SK-N-SH (cell line): ENCODE data around the gene LPO. TPM values are rescaled to one million over a fixed set of nuclear protein-coding genes. Genes with fewer than 3 reads are reported as not detected.

Experiments
- CTCF ChIA-PET: fragments of 300-600, 350-600 bp; formaldehyde crosslinking; extraction: SDS; loops from one replicate; lab custom pipeline; 2021; lab: Yijun Ruan, JAX
- POLR2A ChIA-PET: fragments of 350-600 bp; sonication (Branson Sonifier 250); formaldehyde crosslinking; extraction: SDS; loops from one replicate; lab custom pipeline; 2020; ENCODE audit warnings: antibody characterized with exemption, inconsistent platforms; lab: Yijun Ruan, JAX
- DNase-seq: peaks from one replicate; pipeline ENCODE4 v3.0.0; 2012
- H2AFZ ChIP-seq: fragments of 200-600 bp; sonication (generic); 2 replicates; pipeline ENCODE4 v1.8.1; 2016; ENCODE audit warnings: antibody characterized with exemption, mild to moderate bottlenecking, low read depth
- H3F3A ChIP-seq: fragments of 200-600 bp; sonication (generic); replicated peaks from 2 replicates; pipeline ENCODE3; 2016; ENCODE audit warnings: antibody characterized with exemption, mild to moderate bottlenecking; ENCODE audit not compliant: insufficient read depth
- H3K27ac ChIP-seq, 2 experiments: fragments of 200-500 bp in 1 of 2; fragments of 200-600 bp in 1 of 2; sonication (Bioruptor generic) in 1 of 2; sonication (generic), shearing (Covaris generic) in 1 of 2; 2 replicates each; pipeline versions ENCODE4 v1.5.1 to v1.6.1; 2014 to 2016; ENCODE audit warnings: low read depth in 2 of 2, inconsistent platforms in 1 of 2, low read length in 1 of 2, mild to moderate bottlenecking in 1 of 2, mixed read lengths in 1 of 2
- H3K27me3 ChIP-seq: fragments of 200-600 bp; sonication (generic), shearing (Covaris generic); 2 replicates; pipeline ENCODE4 v1.6.1; 2016; ENCODE audit warnings: mixed run types; ENCODE audit not compliant: insufficient read depth
- H3K36me3 ChIP-seq, 2 experiments: fragments of 200-500 bp in 1 of 2; fragments of 200-600 bp in 1 of 2; sonication (Bioruptor generic) in 1 of 2; sonication (generic) in 1 of 2; replicated peaks in 1 of 2; 2 replicates each; pipeline versions ENCODE3 to v1.5.1; 2014 to 2016; ENCODE audit warnings: low read length in 1 of 2, mild to moderate bottlenecking in 1 of 2; ENCODE audit not compliant: insufficient read depth in 2 of 2, control insufficient read depth in 1 of 2
- H3K4me1 ChIP-seq, 2 experiments: fragments of 200-500 bp in 1 of 2; fragments of 200-600 bp in 1 of 2; sonication (Bioruptor generic) in 1 of 2; sonication (generic), shearing (Covaris generic) in 1 of 2; 2 replicates each; pipeline versions ENCODE4 v1.5.1 to v1.6.1; 2014 to 2016; ENCODE audit warnings: low read depth in 1 of 2, low read length in 1 of 2, mixed run types in 1 of 2; ENCODE audit not compliant: insufficient read depth in 2 of 2, control insufficient read depth in 1 of 2
- H3K4me2 ChIP-seq: fragments of 200-600 bp; sonication (generic), shearing (Covaris generic); 2 replicates; pipeline ENCODE4 v1.6.1; 2017; ENCODE audit warnings: mixed run types
- H3K4me3 ChIP-seq, 2 experiments: fragments of 200-500 bp in 1 of 2; fragments of 200-600 bp in 1 of 2; sonication (Bioruptor generic) in 1 of 2; sonication (generic), shearing (Covaris generic) in 1 of 2; 2 replicates each; pipeline versions ENCODE4 v1.5.1 to v1.8.1; 2014 to 2016; ENCODE audit warnings: low read depth in 2 of 2, inconsistent platforms in 1 of 2, low read length in 1 of 2, mild to moderate bottlenecking in 1 of 2, mixed read lengths in 1 of 2, moderate library complexity in 1 of 2
- H3K79me2 ChIP-seq: fragments of 200-600 bp; sonication (generic); 2 replicates; pipeline ENCODE4 v1.8.1; 2017; ENCODE audit warnings: mild to moderate bottlenecking; ENCODE audit not compliant: insufficient read depth
- H3K9ac ChIP-seq: fragments of 200-600 bp; sonication (generic); 2 replicates; pipeline ENCODE4 v1.6.1; 2017; ENCODE audit warnings: mixed run types
- H3K9me2 ChIP-seq: fragments of 200-600 bp; sonication (generic); 2 replicates; pipeline ENCODE4 v1.6.1; 2017; ENCODE audit warnings: mixed run types
- H3K9me3 ChIP-seq: fragments of 200-600 bp; sonication (generic); 2 replicates; pipeline ENCODE4 v1.6.1; 2017; ENCODE audit warnings: mixed run types, mild to moderate bottlenecking, moderate library complexity
- H4K20me1 ChIP-seq: fragments of 200-600 bp; sonication (generic); 2 replicates; pipeline ENCODE4 v1.6.1; 2017; ENCODE audit warnings: mild to moderate bottlenecking, mixed run types; ENCODE audit not compliant: insufficient read depth
- EP300 ChIP-seq, 2 experiments: IDR thresholded peaks; 2 replicates each; pipeline versions ENCODE4 v1.4.0 to v1.6.1; 2012; ENCODE audit warnings: borderline replicate concordance in 1 of 2, low read depth in 1 of 2, low read length in 1 of 2
- EZH2phosphoT487 ChIP-seq: fragments of 200-600 bp; sonication (generic); IDR thresholded peaks from 2 replicates; pipeline ENCODE4 v1.6.1; 2017; ENCODE audit warnings: low read depth, mixed run types, mild to moderate bottlenecking, antibody characterized with exemption, moderate library complexity, borderline replicate concordance
- FOSL2 ChIP-seq: IDR thresholded peaks from 2 replicates; pipeline ENCODE4 v1.4.0; 2012; ENCODE audit warnings: low read depth, mild to moderate bottlenecking, moderate library complexity, borderline replicate concordance
- MAX ChIP-seq: IDR thresholded peaks from 2 replicates; pipeline ENCODE4 v1.4.0; 2012; ENCODE audit warnings: low read depth
- NRF1 ChIP-seq: IDR thresholded peaks from 2 replicates; pipeline ENCODE4 v1.6.1; 2012; ENCODE audit warnings: low read depth, mild to moderate bottlenecking, low read length
- RCOR1 ChIP-seq: fragments of 150-350 bp; IDR thresholded peaks from 2 replicates; pipeline ENCODE4 v1.6.1; 2017; ENCODE audit warnings: antibody characterized with exemption, low read length
- REST ChIP-seq: IDR thresholded peaks from 2 replicates; pipeline ENCODE4 v1.6.1; 2012; ENCODE audit warnings: mild to moderate bottlenecking, low read depth, low read length, moderate library complexity
- RFX5 ChIP-seq: IDR thresholded peaks from 2 replicates; pipeline ENCODE4 v1.6.1; 2012; ENCODE audit warnings: mild to moderate bottlenecking, improper control_type of control experiment, low read length
- SIN3A ChIP-seq: IDR thresholded peaks from 2 replicates; pipeline ENCODE4 v1.6.1; 2012; ENCODE audit warnings: low read depth, mild to moderate bottlenecking, low read length, moderate library complexity, borderline replicate concordance
- SMC3 ChIP-seq: IDR thresholded peaks from 2 replicates; pipeline ENCODE4 v1.6.1; 2012; ENCODE audit warnings: low read depth, low read length, improper control_type of control experiment
- TEAD4 ChIP-seq: IDR thresholded peaks from 2 replicates; pipeline ENCODE4 v1.4.0; 2012; ENCODE audit warnings: mild to moderate bottlenecking, borderline replicate concordance; ENCODE audit not compliant: insufficient read depth
- YY1 ChIP-seq: IDR thresholded peaks from 2 replicates; pipeline ENCODE4 v1.4.0; 2012; ENCODE audit warnings: low read depth, mild to moderate bottlenecking
- WGBS: methylation state at CpG from one replicate; pipeline ENCODE4 v1.1.6; 2017; ENCODE audit warnings: low lambda C conversion rate; 5-methylcytosine and 5-hydroxymethylcytosine counted together
- polyA plus RNA-seq, 3 experiments: library from polyadenylated mRNA; depleted of rRNA; stranded (reverse); fragments of >200 nt; gene quantifications; 2 replicates each; pipeline ENCODE4 v1.2.3, GENCODE V29; 2012

Gene LPO
- polyA plus RNA-seq, 1 of the 3 experiments (the other 2 are of a cell fraction) = not detected

- 14% methylated on average over 1 of the region's 1 CpG for WGBS
- H3K9me3 ChIP-seq = no peaks in the 10 kb centered on the region
- no peak overlapping the region for H3K9ac ChIP-seq
- H3K27me3 ChIP-seq = peaks cover 40% of the 10 kb centered on the region; the same call in 1 of the 2 replicates
- no peak overlapping the region for H3K4me2 ChIP-seq
- H3K27ac ChIP-seq = no peak overlapping the region
- DNase-seq = no peak
- CTCF ChIA-PET = interaction anchor here (1.2 to 1.3 kb wide), 3 partner anchors 10 to 124 kb away, joined by 4 to 5 read pairs (median 4); partner anchors contain the start of gene RNF43
- no peaks in the 10 kb centered on the region for H4K20me1 ChIP-seq
- TF ChIP-seq RCOR1 (no peak), MAX (no peak), EP300 (IDR thresholded peaks at IDR 0.05; ENCODE audit: borderline replicate concordance in 1 of 2, low read depth in 1 of 2, low read length in 1 of 2) (no peak)
- no peak overlapping the region for H2AFZ ChIP-seq
- POLR2A ChIA-PET = no interaction called here
- H3K79me2 ChIP-seq = no peaks in the 10 kb centered on the region
- no peaks in the 10 kb centered on the region for H3K4me1 ChIP-seq
- H3K9me2 ChIP-seq = no peaks in the 10 kb centered on the region
- no peaks in the 10 kb centered on the region for H3F3A ChIP-seq
- H3K36me3 ChIP-seq = peaks cover 0 to 2% of the 10 kb centered on the region in 2 experiments
- no peak overlapping the region for H3K4me3 ChIP-seq
These were observed 55.6 kb downstream of the LPO start for GRCh38 chr17:58294034-58294433.

DNA sequence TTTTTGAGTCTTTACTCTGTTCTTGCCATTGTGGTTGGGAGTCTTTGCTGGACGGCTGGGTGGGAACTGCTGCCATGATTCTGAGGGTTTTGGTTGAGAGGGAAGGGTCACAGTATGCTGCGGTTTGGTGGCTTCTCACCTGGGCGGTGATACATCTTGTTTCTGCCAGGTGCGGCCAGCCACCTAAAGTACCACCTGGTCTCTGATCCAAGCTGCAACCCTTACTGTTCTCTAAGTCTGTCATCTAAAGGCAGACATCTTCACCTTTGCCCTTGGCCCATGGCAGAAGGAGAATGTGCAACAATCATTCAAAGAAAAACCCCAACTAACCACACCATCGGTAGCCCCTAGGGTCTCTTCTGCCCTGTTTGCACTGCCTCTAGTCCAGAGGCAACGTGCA, 62.0 kb downstream of the LPO start:
- no peak overlapping the region for H3K4me2 ChIP-seq
- DNase-seq = no peak
- no peaks in the 10 kb centered on the region for H3K79me2 ChIP-seq
- no peak for TF ChIP-seq SIN3A
- no peak for TF ChIP-seq FOSL2
- no peak for TF ChIP-seq NRF1
- TF ChIP-seq REST = no peak
- no peak for TF ChIP-seq EZH2phosphoT487
- no peak for TF ChIP-seq EP300 (IDR thresholded peaks at IDR 0.05; ENCODE audit: borderline replicate concordance in 1 of 2, low read depth in 1 of 2, low read length in 1 of 2)
- TF ChIP-seq YY1 = no peak
- TF ChIP-seq SMC3 = no peak
- TF ChIP-seq RCOR1 = no peak
- no peak for TF ChIP-seq TEAD4
- no peak for TF ChIP-seq RFX5
- no peak overlapping the region for H3K27ac ChIP-seq
- no peaks in the 10 kb centered on the region for H3F3A ChIP-seq
- H3K36me3 ChIP-seq = peaks cover 0 to 2% of the 10 kb centered on the region in 2 experiments
- 45% methylated on average over 6 of the region's 6 CpGs for WGBS
- ChIA-PET POLR2A (no interaction called here), CTCF (interaction anchor here (0.9 kb wide), 1 partner anchor 117 kb away, joined by 5 read pairs; the partner anchor contains the start of gene RNF43)
- H3K9ac ChIP-seq = no peak overlapping the region
- no peaks in the 10 kb centered on the region for H4K20me1 ChIP-seq
- no peak overlapping the region for H3K4me3 ChIP-seq
- no peaks in the 10 kb centered on the region for H3K9me3 ChIP-seq
- no peaks in the 10 kb centered on the region for H3K9me2 ChIP-seq
- peaks cover 0 to 3% of the 10 kb centered on the region in 2 experiments; a peak in 1 of 4 replicates for H3K4me1 ChIP-seq
- H3K27me3 ChIP-seq = peaks cover 17% of the 10 kb centered on the region; the same call in 1 of the 2 replicates
- no peak overlapping the region for H2AFZ ChIP-seq
